GM12878 (cell line): ENCODE data around the gene SPINK9. TPM values are rescaled to one million over a fixed set of nuclear protein-coding genes. Genes with fewer than 3 reads are reported as not detected.

Experiments
- ASH2L ChIP-seq: fragments of 300-600, 200-600 bp; sonication (generic); IDR thresholded peaks from 2 replicates; pipeline ENCODE4 v1.6.1; 2017; ENCODE audit warnings: low read depth, mild to moderate bottlenecking, borderline replicate concordance
- CREM ChIP-seq: IDR thresholded peaks from 2 replicates; pipeline ENCODE4 v1.6.1; 2014; ENCODE audit warnings: antibody characterized with exemption, low read depth
- EED ChIP-seq: sonication (generic); IDR thresholded peaks from 2 replicates; pipeline ENCODE4 v1.6.1; 2016; ENCODE audit warnings: antibody characterized with exemption, low read depth
- NR2C2 ChIP-seq: IDR thresholded peaks from 2 replicates; pipeline ENCODE4 v1.6.1; 2011; ENCODE audit warnings: borderline replicate concordance, low read depth; ENCODE audit not compliant: control insufficient read depth, insufficient read length
- NR2F1 ChIP-seq: fragments of 450-650 bp; conservative IDR thresholded peaks from 2 replicates; pipeline ENCODE4 v1.6.1; 2017; ENCODE audit warnings: mild to moderate bottlenecking
- POLR2A ChIP-seq: IDR thresholded peaks from 2 replicates; pipeline ENCODE4 v1.6.1; 2011; ENCODE audit warnings: low read depth, mild to moderate bottlenecking, low read length
- TBL1XR1 ChIP-seq: IDR thresholded peaks from 2 replicates; pipeline ENCODE4 v1.6.1; 2012; ENCODE audit warnings: low read depth, low read length, improper control_type of control experiment
- polyA plus RNA-seq, 11 experiments: library from polyadenylated mRNA; depleted of rRNA in 4 of 11; unstranded in 6 of 11; stranded (reverse) in 5 of 11; fragments of >200 nt; fragmentation: Nextera tagmentation in 4 of 11; fragmentation: Illumina TruSeq in 1 of 11; extraction: Ambion mirVana in 4 of 11; extraction: Trizol in 1 of 11; gene quantifications; 1 replicate in 1 of 11; 2 replicates in 10 of 11; pipeline versions ENCODE4 v1.2.1 to v1.2.3, GENCODE V29; 2011 to 2016; ENCODE audit warnings: inconsistent platforms in 2 of 11, missing spikeins in 2 of 11, low read depth in 1 of 11
- total RNA-seq, 4 experiments: library from RNA; depleted of rRNA in 3 of 4; stranded (reverse); fragments of >200 nt in 3 of 4; fragmentation: Illumina TruSeq in 1 of 4; extraction: Trizol in 1 of 4; gene quantifications; 2 replicates each; pipeline versions ENCODE4 v1.2.1 to v1.2.3, GENCODE V29; 2013 to 2021
- TF ChIP-seq, protein P1 (sequence below): IDR thresholded peaks from 2 replicates; pipeline ENCODE4 v1.6.1; 2011; ENCODE audit warnings: low read depth, low read length, improper control_type of control experiment, borderline replicate concordance
- TF ChIP-seq, protein P2 (sequence below): fragments of 450-650 bp; IDR thresholded peaks from 2 replicates; pipeline ENCODE4 v1.6.1; 2016; ENCODE audit warnings: mild to moderate bottlenecking, moderate library complexity, borderline replicate concordance

The SPINK9 gene
- total and polyA plus RNA-seq, 10 of the 15 experiments (the other 5 are each of a cell fraction or from before 2014, with no cell fraction given), result not detected

DNA sequence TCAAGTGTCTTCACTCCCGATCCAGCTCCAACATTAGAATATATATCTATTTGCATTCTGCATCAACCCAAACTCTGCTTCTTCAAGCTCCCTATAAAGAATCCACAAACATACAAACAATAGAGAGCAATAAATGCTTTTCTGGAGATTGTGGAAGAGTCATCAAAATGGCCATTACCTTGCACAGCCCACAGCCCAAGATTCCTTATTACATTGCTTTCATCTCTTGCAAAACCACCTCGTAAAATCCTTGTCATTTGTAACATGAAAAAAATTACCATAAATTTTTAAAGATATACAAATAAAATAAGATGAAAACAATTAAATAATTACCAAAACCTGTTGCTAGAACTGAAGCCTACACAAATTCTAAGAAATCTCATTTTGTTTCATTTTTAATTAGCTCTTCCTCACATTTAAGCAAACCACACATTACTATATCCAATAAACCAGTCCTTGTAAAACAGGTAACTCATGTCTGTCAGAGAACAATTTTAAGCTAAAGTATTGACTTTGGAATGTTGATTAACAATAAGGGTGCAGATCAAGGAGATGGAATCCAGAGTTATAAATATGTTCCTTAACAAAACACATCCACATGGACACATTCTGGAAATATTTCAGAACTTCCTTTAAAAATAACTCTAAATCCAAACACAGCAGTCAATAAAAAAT is 7.1 kb downstream of the SPINK9 start (continued):
- TF ChIP-seq, protein P1, sequence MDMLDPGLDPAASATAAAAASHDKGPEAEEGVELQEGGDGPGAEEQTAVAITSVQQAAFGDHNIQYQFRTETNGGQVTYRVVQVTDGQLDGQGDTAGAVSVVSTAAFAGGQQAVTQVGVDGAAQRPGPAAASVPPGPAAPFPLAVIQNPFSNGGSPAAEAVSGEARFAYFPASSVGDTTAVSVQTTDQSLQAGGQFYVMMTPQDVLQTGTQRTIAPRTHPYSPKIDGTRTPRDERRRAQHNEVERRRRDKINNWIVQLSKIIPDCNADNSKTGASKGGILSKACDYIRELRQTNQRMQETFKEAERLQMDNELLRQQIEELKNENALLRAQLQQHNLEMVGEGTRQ, result no peak
- TF ChIP-seq POLR2A, result no peak
- TF ChIP-seq NR2F1, result no peak
- TF ChIP-seq EED, result no peak
- TF ChIP-seq TBL1XR1, result no peak
- TF ChIP-seq CREM, result no peak
- TF ChIP-seq, protein P2, sequence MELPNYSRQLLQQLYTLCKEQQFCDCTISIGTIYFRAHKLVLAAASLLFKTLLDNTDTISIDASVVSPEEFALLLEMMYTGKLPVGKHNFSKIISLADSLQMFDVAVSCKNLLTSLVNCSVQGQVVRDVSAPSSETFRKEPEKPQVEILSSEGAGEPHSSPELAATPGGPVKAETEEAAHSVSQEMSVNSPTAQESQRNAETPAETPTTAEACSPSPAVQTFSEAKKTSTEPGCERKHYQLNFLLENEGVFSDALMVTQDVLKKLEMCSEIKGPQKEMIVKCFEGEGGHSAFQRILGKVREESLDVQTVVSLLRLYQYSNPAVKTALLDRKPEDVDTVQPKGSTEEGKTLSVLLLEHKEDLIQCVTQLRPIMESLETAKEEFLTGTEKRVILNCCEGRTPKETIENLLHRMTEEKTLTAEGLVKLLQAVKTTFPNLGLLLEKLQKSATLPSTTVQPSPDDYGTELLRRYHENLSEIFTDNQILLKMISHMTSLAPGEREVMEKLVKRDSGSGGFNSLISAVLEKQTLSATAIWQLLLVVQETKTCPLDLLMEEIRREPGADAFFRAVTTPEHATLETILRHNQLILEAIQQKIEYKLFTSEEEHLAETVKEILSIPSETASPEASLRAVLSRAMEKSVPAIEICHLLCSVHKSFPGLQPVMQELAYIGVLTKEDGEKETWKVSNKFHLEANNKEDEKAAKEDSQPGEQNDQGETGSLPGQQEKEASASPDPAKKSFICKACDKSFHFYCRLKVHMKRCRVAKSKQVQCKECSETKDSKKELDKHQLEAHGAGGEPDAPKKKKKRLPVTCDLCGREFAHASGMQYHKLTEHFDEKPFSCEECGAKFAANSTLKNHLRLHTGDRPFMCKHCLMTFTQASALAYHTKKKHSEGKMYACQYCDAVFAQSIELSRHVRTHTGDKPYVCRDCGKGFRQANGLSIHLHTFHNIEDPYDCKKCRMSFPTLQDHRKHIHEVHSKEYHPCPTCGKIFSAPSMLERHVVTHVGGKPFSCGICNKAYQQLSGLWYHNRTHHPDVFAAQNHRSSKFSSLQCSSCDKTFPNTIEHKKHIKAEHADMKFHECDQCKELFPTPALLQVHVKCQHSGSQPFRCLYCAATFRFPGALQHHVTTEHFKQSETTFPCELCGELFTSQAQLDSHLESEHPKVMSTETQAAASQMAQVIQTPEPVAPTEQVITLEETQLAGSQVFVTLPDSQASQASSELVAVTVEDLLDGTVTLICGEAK, result no peak
- no peak for TF ChIP-seq ASH2L
- TF ChIP-seq NR2C2, result no peak
